ENCODE measurements around the gene GRAMD1B. TPM values are rescaled to one million over a fixed set of nuclear protein-coding genes. Genes with fewer than 3 reads are reported as not detected.

Gene GRAMD1B
- total RNA-seq, 1 donor from 2014 or later = 6.0 TPM

- H3K4me3 ChIP-seq (ENCODE audit: low read depth, low read length) = no peak overlapping the region
Measured at GRCh38 chr11:123481640-123482039, 51.6 kb downstream of the GRAMD1B start.

DNA sequence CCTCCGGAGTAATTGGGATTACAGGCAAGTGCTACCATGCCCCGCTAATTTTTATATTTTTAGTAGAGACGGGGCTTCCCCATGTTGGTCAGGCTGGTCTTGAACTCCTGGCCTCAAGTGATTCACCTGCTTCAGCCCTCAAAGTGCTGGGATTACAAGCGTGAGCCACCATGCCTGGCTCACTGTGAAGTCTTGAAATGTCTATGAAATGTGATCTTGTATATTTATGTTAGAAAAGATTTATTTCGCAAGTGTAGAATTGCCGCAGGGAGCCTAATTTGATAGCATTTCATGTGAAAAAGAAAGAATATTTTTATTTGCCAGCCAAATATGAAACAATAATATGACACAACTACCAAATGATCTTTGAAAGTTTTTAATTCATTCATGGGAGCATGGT lies 52.1 kb downstream of the GRAMD1B start:
- H3K4me3 ChIP-seq (ENCODE audit: low read depth, low read length) = no peak overlapping the region
- DNase-seq (ENCODE audit: low read depth) = no peak
- TF ChIP-seq CTCF (conservative IDR thresholded peaks at IDR 0.05; ENCODE audit: low read depth, low read length) = no peak

More at GRCh38 chr11:123481640-123482039, 51.6 kb downstream of the GRAMD1B start:
- DNase-seq (ENCODE audit: low read depth) = no peak
- no peak for TF ChIP-seq CTCF (conservative IDR thresholded peaks at IDR 0.05; ENCODE audit: low read depth, low read length)

GRCh38 chr11:123483058-123483457 lies 53.0 kb downstream of the GRAMD1B start:
- no peak overlapping the region for H3K4me3 ChIP-seq (ENCODE audit: low read depth, low read length)
- DNase-seq (ENCODE audit: low read depth) = no peak
- TF ChIP-seq CTCF (conservative IDR thresholded peaks at IDR 0.05; ENCODE audit: low read depth, low read length) = no peak

DNA sequence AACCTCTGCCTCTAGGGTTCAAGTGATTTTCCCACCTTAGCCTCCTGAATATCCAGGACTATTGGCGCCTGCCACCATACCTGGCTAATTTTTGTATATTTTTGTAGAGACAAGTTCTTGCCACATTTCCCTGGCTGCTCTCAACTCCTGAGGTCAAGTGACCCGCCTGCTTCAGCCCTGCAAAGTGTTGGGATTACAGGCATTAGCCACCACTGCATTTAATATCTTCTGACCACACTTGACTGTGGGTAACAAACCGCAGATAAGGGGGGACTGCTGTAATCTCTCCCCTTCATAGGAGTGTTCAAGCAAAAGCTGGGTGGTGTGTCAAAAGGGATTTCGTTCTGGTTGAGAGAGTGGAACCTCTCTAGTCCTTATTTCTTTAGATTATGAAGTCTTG lies 53.4 kb downstream of the GRAMD1B start:
- TF ChIP-seq CTCF (conservative IDR thresholded peaks at IDR 0.05; ENCODE audit: low read depth, low read length) = no peak
- no peak for DNase-seq (ENCODE audit: low read depth)
- H3K4me3 ChIP-seq (ENCODE audit: low read depth, low read length) = no peak overlapping the region

DNA sequence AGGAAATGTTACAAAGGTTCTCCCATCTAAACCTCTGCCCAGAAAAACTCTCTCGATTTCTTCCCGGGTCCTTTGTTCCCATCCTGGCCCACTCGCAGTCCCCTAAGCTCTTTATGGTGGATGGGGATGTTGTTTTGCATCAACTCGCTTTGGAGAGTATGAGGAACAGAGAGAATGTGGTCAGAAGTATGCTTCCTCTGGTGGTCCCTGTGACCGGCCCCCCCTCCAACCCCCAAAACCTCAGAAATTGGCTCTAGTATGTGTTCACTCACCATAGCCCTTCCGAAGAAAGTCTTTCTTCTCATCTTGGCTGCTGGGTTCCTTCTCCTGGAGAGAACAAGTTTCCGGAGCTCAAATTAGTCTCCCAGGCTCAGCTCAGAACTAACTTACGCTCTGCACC lies 54.4 kb downstream of the GRAMD1B start:
- TF ChIP-seq CTCF (conservative IDR thresholded peaks at IDR 0.05; ENCODE audit: low read depth, low read length) = no peak
- DNase-seq (ENCODE audit: low read depth) = no peak
- no peak overlapping the region for H3K4me3 ChIP-seq (ENCODE audit: low read depth, low read length)

GRCh38 chr11:123487157-123487744 lies 57.2 kb downstream of the GRAMD1B start:
- H3K4me3 ChIP-seq (ENCODE audit: low read depth, low read length) = no peak overlapping the region
- no peak for DNase-seq (ENCODE audit: low read depth)
- TF ChIP-seq CTCF (conservative IDR thresholded peaks at IDR 0.05; ENCODE audit: low read depth, low read length) = no peak

DNA sequence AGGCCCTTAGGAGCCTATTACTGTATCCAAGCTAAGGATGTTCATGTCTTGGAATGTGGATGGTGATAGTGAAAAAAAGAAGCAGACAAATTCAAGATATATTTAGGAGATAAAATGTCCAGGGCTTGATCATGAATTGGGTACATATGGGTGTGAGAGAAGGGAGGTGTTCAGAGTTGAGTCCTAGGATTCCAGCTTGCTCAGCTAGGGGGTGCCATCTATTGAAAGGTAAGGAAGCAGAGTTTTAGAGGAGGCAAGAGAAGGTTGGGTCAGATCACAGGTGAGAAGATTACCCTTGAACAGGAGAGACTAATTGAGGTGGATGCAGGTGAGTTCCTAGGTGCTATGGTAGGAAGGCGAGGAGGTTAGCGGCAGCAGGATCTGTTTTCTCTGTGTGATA lies 60.5 kb downstream of the GRAMD1B start:
- H3K4me3 ChIP-seq (ENCODE audit: low read depth, low read length) = no peak overlapping the region
- no peak for DNase-seq (ENCODE audit: low read depth)
- peak; percentile 30 for TF ChIP-seq CTCF (conservative IDR thresholded peaks at IDR 0.05; ENCODE audit: low read depth, low read length)
